ENCODE data around the gene WDFY3.

Gene WDFY3

DNA sequence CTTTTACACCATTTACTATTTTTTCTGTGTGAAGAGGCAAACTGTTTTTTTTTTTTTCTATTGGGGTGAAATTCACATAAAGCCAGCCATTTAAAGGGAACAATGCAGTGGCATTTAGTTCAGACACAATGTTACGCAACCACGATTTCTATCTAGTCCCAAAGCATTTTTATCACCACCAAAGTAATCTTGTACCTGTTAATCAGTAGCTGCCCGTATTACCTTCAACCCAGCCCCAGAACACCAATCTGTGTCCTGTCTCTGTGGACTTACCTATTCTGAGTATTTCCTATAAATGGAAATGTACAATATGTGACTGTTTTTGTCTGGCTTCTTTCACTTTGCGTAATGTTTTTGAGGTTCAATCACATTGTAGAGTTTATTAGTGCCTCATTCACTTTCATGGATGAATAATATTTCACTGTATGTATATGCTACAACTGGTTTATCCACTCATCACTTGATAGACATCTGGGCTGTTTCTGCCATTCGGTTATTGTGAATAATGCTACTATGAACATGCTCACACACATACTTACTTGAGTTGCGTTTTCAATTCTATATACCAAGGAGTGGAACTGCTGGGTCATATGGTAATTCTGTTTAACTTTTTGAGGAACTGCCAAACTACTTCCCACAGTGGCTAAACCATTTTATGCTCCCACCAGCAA, 267.4 kb downstream of the WDFY3 start:
- H3K9me3 ChIP-seq (ENCODE audit: control insufficient read depth, low read length) = no peaks in the 10 kb centered on the region
- H3K79me2 ChIP-seq = no peaks in the 10 kb centered on the region
- peak overlapping the region; percentile 44 for H3K4me2 ChIP-seq (ENCODE audit: low read length)
- H3K4me1 ChIP-seq = no peaks in the 10 kb centered on the region
- no peak for TF ChIP-seq CTCF (IDR thresholded peaks at IDR 0.05)
- H3K36me3 ChIP-seq (ENCODE audit: control insufficient read depth, insufficient read depth, low read length) = no peaks in the 10 kb centered on the region
- peak overlapping the region; percentile 7 for H2AFZ ChIP-seq
- H3K9ac ChIP-seq = no peak overlapping the region
- peak overlapping the region; percentile 63 for H3K27ac ChIP-seq
- no peaks in the 10 kb centered on the region for H3K27me3 ChIP-seq (ENCODE audit: control insufficient read depth, insufficient read depth, low read length)
- H3K4me3 ChIP-seq (ENCODE audit: low read depth, low read length) = no peak overlapping the region

DNA sequence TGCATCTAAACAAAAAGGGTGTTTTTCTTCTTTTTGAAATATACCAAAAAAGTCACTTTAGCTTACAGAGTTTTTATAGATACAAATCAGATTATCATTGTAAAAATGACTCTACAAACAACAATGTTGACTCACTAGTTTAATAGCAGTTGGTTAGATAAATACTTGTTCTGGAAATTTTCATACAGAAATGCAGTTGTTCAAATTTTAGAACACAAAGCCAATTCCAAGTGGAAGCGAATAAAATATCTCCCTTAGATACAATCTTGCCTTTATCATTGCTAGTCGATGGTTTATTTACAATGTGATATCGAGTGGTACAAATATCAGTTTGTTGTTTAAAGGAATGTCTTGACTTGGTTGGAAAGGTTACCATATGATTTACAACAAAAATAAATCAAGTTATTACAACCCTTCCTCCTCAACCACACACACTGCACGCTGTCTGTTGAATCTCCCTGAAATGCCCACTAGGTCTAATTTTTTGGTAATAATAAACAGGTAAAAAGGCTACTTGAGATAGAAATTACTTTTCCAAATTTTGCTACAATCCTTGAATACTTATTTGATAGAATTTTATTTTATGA, 268.8 kb downstream of the WDFY3 start:
- Histone ChIP-seq H3K27ac (peak overlapping the region; percentile 62), H3K27me3 (ENCODE audit: control insufficient read depth, insufficient read depth, low read length) (no peaks in the 10 kb centered on the region), H3K9ac (no peak overlapping the region), H3K9me3 (ENCODE audit: control insufficient read depth, low read length) (no peaks in the 10 kb centered on the region), H2AFZ (no peak overlapping the region), H3K79me2 (no peaks in the 10 kb centered on the region), H3K4me1 (no peaks in the 10 kb centered on the region), H3K36me3 (ENCODE audit: control insufficient read depth, insufficient read depth, low read length) (no peaks in the 10 kb centered on the region), H3K4me2 (ENCODE audit: low read length) (no peak overlapping the region), H3K4me3 (ENCODE audit: low read depth, low read length) (no peak overlapping the region)
- TF ChIP-seq CTCF (IDR thresholded peaks at IDR 0.05) = no peak

- TF ChIP-seq CTCF (IDR thresholded peaks at IDR 0.05) = no peak
- H3K36me3 ChIP-seq (ENCODE audit: control insufficient read depth, insufficient read depth, low read length) = no peaks in the 10 kb centered on the region
- H3K9ac ChIP-seq = no peak overlapping the region
- H2AFZ ChIP-seq = peak overlapping the region; percentile 25
- H3K4me3 ChIP-seq (ENCODE audit: low read depth, low read length) = no peak overlapping the region
- no peaks in the 10 kb centered on the region for H3K4me1 ChIP-seq
- no peaks in the 10 kb centered on the region for H3K79me2 ChIP-seq
- peak overlapping the region; percentile 62 for H3K27ac ChIP-seq
- no peaks in the 10 kb centered on the region for H3K9me3 ChIP-seq (ENCODE audit: control insufficient read depth, low read length)
- H3K27me3 ChIP-seq (ENCODE audit: control insufficient read depth, insufficient read depth, low read length) = no peaks in the 10 kb centered on the region
- peak overlapping the region; percentile 45 for H3K4me2 ChIP-seq (ENCODE audit: low read length)
These were observed 269.3 kb downstream of the WDFY3 start for GRCh38 chr4:84697159-84697558.

DNA sequence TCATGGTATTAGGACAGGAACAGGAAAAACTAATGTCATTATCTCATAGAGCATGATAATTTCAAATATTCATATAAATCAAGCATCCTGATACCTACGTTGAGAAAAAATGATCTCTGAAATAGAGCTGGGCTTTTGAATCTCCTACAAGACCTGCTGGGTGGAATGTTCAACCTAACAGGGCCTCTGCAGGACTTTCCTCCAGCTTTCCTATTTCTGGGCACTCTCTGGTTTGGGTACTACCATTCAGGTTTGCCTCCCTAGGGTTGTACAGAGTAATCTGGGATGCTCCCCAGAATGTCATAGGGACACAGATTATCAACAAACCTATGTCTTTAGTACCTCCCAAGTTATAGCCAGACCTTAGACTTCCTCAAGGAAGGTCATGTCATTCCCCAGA, 274.7 kb downstream of the WDFY3 start:
- H3K36me3 ChIP-seq (ENCODE audit: control insufficient read depth, insufficient read depth, low read length) = no peaks in the 10 kb centered on the region
- H3K4me3 ChIP-seq (ENCODE audit: low read depth, low read length) = no peak overlapping the region
- no peaks in the 10 kb centered on the region for H3K4me1 ChIP-seq
- no peak overlapping the region for H2AFZ ChIP-seq
- no peak overlapping the region for H3K9ac ChIP-seq
- H3K4me2 ChIP-seq (ENCODE audit: low read length) = no peak overlapping the region
- H3K79me2 ChIP-seq = no peaks in the 10 kb centered on the region
- TF ChIP-seq CTCF (IDR thresholded peaks at IDR 0.05) = no peak
- no peak overlapping the region for H3K27ac ChIP-seq
- no peaks in the 10 kb centered on the region for H3K27me3 ChIP-seq (ENCODE audit: control insufficient read depth, insufficient read depth, low read length)
- no peaks in the 10 kb centered on the region for H3K9me3 ChIP-seq (ENCODE audit: control insufficient read depth, low read length)
